CD4-positive, alpha-beta T cell treated with Interleukin-4 for 4 hours (primary cell): ENCODE results near the gene RIT1.

Experiments used
- DNase-seq: peaks from one replicate; pipeline ENCODE4 v3.0.0-alpha.2; 2020

The RIT1 gene, protein sequence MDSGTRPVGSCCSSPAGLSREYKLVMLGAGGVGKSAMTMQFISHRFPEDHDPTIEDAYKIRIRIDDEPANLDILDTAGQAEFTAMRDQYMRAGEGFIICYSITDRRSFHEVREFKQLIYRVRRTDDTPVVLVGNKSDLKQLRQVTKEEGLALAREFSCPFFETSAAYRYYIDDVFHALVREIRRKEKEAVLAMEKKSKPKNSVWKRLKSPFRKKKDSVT

GRCh38 chr1:155911156-155912055 lies at the start of gene RIT1:
Gene RIT1, minus strand, starts transcription at chr1:155911349. Its CDS starts 588 bp downstream, at chr1:155910761.
- peak; percentile 81 for DNase-seq

GRCh38 chr1:155960081-155960745 lies 49.1 kb upstream of the RIT1 start:
- no peak for DNase-seq

- no peak for DNase-seq
Observed at GRCh38 chr1:155957411-155957915, 46.3 kb upstream of the RIT1 start.

DNA sequence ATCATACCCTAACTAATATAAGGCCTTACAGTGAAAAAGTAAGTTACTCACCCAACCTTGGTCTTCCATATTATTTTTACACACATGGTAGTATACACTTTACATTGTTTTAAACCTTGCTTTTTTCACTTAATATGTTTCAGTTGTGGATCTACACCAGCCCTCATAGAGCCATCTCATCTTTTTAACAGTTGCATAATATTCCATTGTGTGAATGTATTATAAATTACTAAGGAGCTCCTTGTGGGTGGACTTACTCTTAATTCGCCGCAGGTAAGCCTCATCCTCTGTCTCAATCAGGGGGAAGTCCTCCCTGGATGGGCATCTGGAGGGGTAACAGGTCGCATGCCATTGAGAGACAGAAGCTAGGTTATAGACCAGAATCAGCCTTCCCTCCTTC lies 43.5 kb upstream of the RIT1 start:
- no peak for DNase-seq

DNA sequence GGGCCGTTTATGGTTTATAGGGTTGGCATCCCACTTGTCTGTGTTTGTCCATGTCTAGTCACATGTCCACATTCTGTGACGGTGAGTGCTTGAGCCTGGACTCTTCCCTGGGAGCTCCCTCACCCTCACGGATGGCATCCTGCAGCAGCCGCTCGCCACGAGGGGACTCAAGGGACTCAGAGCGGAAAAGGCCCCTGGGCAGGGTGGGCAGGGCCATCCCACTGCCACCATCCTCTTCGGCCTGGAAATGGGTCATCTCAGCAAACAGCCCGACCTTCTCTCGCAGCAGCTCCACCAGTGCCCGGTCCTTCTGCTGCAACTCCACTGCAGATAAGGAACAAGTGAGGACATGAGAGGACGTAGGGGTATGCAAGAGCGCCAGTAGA lies 41.3 kb upstream of the RIT1 start:
- DNase-seq = no peak

DNA sequence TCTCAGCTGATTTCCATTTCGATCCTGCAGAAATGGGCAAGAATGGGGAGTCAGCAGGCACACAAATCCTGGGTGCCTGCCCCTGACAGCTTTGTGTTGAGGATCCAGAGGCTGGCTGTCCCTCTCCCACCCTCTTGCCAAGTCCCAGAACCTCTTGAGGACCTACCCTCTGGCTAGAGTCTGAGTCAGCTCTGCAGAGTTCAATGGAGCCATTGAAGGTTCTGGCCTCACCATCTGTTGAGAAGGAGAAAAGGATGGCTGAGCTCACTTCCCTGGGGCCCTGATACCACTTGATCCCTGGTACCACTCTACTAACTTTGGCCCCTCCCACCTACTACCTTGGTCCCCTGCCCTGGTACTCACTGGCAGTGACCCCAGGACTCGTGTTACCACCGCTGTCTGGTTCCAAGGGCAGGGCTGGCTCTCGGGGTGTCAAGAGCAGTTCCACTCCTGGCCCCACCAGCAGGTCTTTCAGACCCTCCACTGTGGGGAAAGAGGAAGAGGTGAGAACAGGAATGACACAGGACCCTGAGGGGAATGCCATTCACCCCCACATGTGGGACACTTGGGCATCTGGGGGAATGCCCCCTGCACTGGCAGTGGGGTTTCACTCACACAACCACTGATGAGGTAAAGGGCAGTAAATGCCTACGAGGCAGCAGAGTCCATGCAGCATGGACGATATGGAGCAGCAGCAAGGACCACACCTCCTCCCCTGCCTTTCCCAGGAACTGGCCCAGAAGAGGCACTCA lies 40.8 kb upstream of the RIT1 start:
- DNase-seq = no peak

DNA sequence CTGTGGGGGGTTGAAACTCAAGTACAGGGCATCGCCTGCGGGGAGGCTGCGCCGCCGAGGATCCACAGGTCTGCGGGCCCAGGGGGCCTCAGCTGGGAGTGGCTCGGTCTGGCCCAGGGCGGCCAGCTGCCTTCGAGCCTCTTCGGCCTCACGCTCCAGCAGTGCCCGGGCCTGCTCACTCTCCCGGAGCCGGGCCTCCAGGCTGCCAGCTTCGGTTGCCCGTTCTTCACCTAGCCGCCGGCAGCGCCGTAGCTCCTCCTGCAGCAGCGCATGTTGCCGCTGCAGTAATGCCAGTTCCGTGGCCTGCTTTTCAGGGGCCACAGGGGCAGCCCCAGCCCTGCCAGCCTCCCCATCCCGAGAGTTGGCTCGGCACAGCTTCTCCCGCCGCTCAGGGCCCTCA lies 39.7 kb upstream of the RIT1 start:
- no peak for DNase-seq

- DNase-seq = no peak
Observed at GRCh38 chr1:155947741-155948140, 36.6 kb upstream of the RIT1 start.

DNA sequence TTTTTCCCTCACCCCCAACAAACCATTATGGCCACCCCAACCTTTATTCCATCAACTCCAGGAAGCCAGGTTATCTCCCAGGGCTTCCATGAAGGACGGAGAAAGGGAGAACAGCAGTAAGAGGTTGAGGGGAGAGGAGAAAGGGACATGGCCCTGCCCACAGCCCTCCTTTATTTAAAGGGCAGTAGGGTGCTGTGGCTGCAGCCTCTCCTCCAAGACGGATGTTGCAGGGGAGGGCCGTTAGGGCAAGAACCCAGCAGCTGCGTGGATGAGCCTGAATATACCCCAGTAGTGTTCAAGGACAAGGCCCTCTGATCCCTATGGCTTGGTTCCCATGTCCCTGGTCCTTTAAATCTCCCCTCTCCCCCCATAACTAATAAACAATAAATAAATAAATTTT lies 36.1 kb upstream of the RIT1 start:
- no peak for DNase-seq

- DNase-seq = no peak
Observed at GRCh38 chr1:155946633-155947219, 35.6 kb upstream of the RIT1 start.

DNA sequence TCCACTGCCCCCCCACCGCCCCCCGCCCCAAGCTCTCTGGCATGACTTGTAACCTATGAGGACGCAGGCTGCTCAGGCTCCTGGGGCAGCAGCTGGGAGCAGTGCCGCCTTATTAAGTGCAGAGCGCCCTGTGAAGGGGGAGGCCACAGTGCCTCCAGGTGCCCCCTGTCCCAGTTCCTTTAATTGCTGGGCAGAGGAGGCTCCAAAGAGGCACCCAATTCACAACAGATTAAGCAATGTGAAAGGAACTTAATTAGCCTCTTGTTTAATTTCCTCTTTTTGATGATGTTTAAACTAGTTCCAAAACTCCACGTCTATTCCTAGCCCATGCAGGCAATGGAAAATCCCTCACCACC lies 33.3 kb upstream of the RIT1 start:
- DNase-seq = no peak

- no peak for DNase-seq
Observed at GRCh38 chr1:155942578-155943141, 31.5 kb upstream of the RIT1 start.

DNA sequence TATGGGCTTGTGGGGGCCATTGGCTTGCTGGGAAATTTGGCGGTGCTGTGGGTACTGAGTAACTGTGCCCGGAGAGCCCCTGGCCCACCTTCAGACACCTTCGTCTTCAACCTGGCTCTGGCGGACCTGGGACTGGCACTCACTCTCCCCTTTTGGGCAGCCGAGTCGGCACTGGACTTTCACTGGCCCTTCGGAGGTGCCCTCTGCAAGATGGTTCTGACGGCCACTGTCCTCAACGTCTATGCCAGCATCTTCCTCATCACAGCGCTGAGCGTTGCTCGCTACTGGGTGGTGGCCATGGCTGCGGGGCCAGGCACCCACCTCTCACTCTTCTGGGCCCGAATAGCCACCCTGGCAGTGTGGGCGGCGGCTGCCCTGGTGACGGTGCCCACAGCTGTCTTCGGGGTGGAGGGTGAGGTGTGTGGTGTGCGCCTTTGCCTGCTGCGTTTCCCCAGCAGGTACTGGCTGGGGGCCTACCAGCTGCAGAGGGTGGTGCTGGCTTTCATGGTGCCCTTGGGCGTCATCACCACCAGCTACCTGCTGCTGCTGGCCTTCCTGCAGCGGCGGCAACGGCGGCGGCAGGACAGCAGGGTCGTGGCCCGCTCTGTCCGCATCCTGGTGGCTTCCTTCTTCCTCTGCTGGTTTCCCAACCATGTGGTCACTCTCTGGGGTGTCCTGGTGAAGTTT lies 30.8 kb upstream of the RIT1 start:
- no peak for DNase-seq

DNA sequence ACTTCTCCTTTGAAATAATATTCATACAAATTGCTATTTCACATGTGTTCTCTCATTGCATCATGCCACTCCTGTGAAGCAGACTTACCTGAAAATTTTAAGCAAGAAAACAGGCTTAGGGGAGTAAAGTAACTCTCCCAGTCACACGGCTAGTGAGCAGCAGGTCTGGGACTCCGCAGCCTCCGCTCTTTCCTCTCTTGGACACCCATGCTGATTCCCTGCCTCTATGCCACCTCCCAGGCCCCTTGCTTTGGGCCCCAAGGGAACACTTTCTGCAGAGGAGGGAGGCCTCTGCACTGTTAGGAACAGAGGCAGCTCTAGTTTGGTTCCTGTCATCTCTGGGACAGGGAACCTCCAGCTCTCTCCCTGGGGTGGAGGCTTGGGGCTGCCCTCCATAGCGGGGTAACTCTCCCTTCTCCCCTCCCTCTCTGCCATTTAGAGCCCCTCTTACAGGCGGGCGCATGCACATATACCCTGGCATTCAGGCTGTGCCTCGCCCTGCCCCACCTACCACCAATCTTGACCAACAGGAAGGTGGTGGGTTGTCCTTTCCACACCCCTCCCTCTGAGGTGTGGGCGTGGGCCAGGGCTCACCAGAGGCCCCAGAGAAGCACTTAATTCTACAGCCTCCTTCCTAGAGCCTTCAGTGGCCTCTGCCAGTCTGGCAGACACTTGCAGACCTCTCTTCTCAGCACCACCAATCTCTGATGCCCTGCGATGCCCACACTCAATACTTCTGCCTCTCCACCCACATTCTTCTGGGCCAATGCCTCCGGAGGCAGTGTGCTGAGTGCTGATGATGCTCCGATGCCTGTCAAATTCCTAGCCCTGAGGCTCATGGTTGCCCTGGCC lies 30.1 kb upstream of the RIT1 start, which contains the start of gene RXFP4:
TSS of gene RXFP4 (plus strand) at position 646 of the 852 bp plus-strand sequence. CDS start at position 718, 72 bp downstream.
- no peak for DNase-seq

GRCh38 chr1:155940482-155940992 lies 29.4 kb upstream of the RIT1 start:
- DNase-seq = no peak

- peak; percentile 62 for DNase-seq
Observed at GRCh38 chr1:155938220-155938627, 27.1 kb upstream of the RIT1 start.

DNA sequence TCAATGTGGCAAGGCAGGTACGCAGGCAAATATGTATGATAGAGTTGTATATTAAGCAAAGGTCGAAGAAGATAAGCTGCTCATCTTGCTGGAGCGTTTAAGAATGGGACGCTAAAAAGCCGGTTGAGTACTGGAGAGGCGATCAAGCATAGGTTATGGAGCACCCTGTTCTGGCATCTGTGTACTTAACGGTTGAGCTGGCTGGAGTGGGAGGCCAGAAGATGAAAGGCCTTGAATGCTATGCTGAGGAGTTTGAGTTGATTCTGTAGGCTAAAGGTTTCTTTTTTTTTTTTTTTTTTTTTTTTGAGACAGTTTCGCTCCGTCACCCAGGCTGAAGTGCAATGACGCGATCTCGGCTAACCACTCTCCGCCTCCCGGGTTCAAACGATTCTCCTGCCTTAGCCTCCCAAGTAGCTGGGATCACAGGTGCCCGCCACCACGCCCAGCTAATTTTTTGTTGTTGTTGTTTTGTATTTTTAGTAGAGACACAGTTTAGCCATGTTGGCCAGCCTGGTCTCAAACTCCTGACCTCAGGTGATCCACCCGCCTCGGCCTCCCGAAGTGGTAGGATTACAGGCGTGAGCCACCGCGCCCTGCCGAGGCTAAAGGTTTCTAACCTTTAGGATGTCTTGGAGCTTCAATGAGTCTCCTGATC lies 23.9 kb upstream of the RIT1 start:
- DNase-seq = no peak

DNA sequence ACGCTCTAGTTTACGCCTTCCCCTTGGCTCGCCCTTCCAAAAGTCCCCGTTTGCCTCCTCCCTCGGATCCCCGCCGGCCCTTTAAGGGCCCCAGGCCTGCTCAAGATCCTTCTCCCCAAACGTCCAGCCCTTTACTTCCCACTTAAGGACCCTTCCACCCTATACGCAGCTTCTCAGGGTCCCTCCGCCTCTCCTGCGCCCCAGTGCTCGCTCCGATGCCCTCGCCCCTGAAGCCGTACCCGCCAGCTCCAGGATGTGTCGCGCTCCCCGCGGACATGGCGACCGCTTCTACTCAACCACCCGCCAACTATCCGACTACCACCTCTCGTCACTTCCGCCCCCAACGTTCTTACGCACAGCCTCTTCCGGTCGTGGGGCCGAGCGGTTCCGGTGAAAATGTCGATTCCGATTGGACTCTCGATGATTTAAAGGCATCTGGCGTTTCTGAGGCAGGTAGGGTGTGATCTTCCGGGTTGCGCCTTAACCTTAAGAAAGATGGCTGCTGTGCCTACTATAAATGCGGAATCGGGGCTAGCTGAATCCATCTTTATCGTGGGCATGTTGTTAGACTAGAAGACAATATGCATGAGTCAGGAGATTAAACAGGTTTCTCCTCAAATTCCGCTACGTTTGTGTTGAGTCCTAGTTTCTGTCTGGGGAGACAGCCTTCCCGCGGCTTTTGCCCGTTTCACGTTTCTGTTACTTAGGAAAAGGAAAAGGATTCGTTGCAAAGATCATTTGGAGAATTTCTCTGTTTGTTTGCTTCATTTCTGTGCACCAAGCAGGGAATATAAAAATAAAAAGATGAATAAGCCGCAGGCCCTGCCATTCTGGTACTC lies 23.2 kb upstream of the RIT1 start, which contains the start of gene KHDC4:
TSS of gene KHDC4 (minus strand) at position 317 of the 839 bp plus-strand sequence. CDS start at position 277, 40 bp downstream.
- DNase-seq = peak; percentile 98
